OCI-M1 (cell line): Measurements from ENCODE around the gene PIGU.
"Not testable (repeated sequence)": the region's sequence is repeated elsewhere in the genome, so short reads cannot be mapped to it uniquely, and the experiment has no call there.

Experiments used
- DNase-seq: peaks from one replicate; lab custom pipeline; 2025; lab: John Stamatoyannopoulos, UW

PIGU gene

DNA sequence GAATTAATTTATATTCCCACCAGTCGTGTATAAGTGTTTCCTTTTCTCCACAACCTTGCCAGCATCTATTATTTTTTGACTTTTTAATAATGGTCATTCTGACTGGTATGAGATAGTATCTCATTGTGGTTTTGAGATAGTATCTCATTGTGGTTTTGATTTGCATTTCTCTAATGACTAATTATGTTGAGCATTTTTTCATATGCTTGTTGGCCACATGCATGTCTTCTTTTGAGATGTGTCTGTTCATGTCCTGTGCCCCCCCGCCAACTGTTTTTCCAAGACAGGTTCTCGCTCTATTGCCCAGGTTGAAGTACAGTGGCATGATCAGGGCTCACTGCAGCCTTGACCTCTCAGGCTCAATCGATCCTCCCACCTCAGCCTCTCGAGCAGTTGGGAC is 15.1 kb downstream of the PIGU start:
- DNase-seq, result not testable (repeated sequence)

DNA sequence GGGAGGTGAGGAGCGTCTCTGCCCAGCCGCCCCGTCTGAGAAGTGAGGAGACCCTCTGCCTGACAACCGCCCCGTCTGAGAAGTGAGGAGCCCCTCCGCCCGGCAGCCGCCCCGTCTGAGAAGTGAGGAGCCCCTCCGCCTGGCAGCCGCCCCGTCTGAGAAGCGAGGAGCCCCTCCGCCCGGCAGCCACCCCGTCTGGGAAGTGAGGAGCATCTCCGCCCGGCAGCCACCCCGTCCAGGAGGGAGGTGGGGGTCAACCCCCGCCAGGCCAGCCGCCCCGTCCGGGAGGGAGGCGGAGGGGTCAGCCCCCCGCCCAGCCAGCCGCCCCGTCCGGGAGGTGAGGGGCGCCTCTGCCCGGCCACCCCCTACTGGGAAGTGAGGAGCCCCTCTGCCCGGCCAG is 18.2 kb downstream of the PIGU start:
- not testable (repeated sequence) for DNase-seq

DNA sequence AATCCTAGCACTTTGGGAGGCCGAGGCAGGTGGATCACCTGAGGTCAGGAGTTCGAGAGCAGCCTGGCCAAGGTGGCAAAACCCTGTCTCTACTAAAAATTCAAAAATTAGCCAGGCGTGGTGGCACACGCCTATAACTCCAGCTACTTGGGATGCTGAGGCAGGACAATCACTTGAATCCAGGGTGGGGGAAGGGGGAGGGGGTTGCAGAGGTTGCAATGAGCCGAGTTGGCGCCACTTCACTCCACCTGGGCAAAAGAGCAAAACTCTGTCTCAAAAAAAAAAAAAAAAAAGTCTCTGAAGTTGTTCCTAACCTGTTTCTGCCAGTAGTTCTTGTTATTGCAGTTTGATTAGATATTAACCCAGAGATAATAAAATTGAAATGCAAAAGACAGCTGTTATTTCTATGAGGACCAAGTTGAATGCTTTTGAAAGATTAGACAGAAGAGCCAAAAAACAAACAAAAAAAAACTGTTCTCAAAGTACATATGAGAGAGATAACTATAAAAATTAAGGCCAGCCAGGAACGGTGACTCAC is 22.6 kb downstream of the PIGU start:
- no peak for DNase-seq

DNA sequence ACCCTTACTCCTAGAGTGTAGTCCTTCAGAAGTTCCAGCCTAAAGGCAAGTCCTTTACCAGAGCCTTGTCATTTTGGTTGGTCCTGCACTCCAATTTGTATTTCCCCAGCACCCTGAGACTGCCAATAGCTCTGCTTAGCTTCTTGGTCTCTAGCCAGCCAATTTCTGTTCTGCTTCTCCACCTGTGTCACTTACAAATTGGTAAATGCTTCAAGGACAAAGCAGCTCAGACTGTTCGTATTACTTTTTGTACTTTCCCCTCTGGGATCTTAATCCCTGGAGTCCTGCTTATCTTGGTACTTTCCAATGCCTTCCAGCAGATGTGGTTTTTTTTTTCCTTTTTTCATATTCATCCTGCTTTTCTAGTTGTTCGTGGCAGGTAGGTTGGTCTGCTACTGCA is 25.7 kb downstream of the PIGU start:
- no peak for DNase-seq

DNA sequence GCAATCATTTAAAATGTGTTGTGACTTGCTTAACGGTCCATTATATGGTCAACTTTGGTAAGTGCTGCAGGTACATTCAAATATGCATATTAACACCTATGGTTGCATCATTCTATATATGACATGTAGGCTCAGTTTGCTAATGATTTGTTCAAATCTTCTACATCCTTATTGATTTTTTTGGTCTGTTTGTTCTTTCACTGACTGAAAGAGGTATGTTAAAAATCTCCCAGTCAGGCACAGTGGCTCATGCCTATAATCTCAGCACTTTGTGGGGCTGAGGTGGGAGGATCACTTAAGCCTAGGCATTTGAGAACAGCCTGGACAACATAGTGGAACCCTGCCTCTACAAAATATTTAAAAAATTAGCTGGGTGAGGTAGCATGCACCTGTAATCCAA is 29.2 kb downstream of the PIGU start:
- DNase-seq, result no peak

DNA sequence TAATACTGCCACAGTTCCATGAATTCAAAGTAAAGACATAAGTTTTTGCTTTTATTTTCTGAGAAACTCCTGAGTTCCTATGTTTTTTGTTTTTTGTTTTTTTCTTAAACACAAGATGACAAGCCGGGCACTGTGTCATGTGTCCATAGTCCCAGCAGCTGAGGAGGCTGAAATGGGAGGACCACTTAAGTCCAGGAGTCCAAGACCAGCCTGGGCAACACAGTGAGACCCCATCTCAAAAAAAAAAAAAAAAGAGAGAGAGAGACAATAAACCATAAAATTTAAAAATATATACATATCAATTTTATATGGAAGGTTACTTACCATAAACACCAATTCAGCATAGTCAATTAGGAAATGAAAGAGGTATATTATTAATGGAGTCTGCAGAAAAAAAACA is 31.9 kb downstream of the PIGU start:
- no peak for DNase-seq

DNA sequence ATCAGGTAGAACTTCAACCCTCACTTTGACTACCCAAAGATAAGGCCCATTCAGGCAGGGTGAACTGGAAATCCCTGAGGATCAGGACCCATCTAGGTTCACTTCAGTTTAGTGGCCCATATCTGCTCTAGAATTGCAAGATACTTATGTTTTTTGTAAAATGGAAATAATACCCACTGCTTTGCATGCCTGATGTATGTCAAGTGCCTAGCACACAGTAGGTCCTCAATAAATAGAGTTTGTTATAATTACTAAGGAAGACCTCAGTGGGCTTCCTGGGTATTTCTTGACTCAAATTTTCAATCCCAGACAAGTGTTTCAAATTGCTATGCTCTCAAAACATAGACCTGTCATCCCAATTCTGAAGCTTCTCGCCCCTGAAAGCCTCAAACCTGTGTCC is 32.5 kb downstream of the PIGU start:
- DNase-seq, result no peak

DNA sequence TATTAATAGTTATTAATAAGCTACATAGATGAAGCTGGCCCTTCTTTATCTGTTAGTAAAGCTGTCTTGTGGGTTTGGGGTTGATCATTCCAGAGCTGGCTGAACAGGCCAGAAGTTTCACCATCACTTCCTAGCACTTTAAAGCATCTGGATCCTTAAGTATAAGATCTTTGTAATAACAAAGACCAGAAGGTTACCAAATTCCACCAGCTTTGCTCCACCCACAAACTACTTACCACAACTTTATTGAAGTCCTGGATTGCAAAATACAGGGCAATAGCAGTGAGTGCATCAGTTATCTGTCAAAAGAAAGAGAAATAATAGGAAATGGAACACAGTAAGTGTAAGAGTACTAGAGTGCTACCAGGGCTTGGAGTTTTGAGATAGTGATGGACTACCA is 33.0 kb downstream of the PIGU start:
- DNase-seq, result peak; percentile 56

DNA sequence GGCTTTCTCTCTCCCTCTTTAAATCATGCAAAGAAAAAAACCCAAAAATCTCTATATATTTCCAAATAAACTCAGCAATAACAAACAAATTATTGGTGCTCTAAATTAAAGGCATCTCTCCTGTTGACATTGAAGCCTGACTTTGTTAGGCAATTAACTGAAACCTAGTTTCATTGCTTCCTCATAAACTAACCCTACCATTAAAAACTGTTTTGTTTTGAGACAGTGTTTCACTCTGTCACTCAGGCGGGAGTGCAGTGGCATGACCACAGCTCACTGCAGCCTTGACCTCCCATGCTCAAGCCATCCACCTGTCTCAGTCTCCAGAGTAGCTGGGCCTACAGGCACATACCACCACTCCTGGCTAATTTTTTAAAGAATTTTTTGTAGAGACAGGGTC is 34.9 kb downstream of the PIGU start:
- no peak for DNase-seq

DNA sequence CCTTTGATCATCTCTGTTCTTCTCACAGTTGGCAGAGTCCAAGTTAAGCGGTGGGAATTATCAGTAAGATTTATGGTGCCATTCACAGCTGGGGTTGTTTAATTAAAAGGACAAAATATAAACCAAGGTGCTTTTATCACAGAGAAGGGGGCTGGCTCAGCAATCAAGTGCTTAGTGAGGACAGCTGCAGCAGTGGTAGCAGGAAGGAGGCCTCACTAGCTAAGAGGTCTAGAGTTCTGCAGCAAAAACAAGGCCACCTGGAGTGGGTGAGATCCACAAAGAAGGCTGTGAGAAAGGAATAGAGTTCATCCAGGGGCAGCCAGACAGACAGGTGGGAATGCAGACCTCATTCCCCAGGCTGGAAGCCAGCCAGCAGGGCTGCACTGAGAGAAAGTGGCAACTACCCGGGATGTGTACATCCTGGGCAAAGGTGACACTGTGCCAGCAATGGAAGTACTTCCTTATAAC is 37.1 kb downstream of the PIGU start:
- no peak for DNase-seq

DNA sequence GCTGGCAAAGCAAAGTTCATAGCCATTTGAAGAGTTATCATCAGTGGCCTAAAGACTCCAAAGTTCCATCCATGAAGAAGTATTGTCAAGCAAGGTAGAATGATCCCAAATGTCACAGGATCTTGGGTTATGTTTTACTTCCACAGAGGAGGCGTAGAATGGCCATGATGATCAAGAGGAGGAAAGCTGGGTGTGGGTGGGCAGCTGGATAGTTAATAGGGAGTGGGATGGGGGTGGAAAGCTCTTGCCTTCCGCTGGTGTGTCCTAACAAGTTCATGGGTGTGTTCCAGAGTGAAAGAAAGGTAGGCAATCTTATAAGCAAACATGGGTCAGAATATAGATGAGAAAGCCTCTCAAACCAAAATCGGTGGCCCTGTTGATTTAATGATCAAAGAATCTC is 38.4 kb downstream of the PIGU start:
- no peak for DNase-seq

DNA sequence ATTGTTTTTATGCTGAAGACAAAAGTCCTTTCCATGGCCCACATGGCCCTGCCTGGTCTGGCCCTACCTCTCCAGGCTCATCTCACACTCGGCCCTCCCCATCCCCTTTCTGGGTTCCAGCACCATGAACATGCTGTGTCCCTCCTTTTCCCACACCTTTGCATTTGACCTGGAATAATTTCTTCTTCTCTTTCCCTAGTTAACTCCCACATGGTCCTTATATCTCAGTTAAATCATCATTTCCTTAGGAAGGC is 38.9 kb downstream of the PIGU start:
- no peak for DNase-seq

DNA sequence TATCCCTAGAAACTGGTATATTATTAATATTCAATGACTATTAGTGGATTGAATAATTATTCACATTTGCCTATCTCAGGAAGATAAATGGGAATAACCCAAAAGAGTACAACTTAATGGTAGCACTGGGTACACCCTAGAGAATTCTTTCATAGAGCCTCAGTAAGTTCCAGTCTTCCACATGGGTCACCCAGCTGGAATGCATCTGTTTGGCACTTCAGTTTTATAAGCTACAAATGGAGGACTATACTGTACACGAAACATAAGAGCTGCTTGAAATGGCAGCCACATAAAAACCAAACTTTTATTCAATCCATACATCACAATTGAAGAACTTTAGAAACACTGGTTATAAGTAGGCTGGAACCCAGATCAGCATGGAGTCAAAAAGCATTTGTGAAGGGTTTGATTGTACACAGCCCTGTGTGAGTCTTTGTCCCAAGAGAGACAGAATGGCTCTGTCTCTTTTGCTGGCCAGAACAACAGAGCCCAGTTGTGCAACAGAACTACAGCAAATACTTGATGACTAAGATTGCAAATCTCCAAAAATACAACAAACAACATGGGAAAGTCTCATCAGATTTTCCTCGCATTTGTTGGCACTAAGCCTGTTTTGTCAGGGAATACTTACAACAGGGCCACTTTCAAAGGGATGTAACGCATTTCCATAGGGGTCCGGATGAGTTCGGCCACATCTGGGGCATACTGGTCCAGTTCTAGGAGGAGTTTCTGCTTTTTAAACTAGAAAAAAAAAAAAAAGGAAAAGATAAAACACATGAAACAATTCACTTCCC is 39.5 kb downstream of the PIGU start:
- DNase-seq, result no peak

DNA sequence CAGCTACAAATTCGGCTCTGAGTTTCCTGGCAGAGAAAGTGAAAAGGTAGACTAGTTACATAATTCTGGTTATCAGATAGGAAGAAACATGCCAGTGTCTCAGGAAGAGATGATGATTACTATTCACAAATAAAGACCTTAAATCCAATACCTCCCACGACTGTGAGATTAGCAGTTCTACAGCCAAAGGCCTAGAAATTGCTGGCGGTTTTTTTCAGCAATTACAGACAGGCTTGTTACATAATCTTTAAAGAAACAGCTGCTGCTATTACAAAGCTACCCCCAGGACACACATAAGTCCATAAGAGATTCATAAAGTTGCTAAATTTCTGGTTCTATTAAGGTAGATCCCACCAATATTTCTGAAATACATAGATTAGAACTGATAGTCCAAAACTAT is 40.2 kb downstream of the PIGU start:
- no peak for DNase-seq

DNA sequence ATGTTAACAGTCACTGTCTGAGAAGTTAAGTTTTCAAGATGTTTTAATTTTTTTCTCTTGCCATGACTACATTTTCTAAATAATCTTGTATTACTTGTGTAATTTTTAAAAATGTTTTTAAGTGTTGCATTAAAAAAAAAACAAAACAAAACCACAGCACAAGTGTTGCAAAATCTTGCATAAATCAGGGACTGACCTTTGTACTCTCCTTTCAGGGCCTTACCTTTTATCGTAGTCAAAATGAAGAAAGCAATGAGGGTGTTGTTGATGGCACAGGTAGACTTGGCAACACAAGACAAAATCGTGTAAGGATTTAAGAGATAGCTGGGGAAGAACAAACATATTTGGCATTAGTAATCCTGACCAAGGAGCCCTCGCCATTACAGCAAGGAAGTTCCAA is 42.5 kb downstream of the PIGU start:
- no peak for DNase-seq

DNA sequence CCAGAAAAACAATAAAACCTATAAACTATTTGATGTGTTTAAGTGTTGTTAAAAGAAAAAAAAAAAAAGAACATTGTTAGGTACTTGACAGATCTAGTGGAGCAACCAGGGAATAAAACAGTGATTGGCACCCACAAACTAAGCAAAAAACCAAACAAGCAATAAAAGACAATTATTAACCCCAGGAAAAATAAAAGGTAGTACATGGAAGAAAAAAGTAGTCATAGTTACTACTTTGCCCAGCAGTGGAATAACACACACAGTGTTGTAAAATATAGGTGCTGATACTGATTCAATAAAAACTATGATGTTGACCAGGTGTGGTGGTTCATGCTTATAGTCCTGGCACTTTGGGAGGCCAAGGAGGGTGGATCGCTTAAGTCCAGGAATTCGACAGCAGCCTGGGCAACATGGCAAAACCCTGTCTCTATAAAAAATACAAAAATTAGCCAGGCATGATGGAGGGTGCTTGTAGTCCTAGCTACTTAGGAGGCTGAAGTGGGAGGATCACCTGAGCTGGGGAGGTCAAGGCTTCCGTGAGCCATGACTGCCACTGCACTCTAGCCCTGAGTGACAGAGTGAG is 43.9 kb downstream of the PIGU start:
- no peak for DNase-seq

DNA sequence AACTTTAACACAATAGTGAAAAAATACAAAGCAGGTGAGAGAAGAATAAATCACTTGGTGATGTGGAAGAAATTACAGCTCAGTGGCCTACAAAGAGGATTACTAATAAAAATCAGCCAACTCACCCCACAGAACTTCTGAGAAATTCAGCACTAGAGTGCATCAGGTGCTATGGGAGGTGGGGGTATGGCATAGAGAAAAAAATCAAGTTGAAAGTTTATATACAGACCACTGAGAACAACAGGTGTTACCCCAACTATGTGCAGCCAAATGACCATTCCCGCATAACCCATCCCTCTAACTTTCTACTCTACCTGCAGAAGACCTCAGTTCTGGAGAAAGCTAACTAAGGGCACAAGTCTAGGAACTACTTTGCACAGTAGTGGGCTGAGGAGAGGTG is 47.0 kb downstream of the PIGU start:
- no peak for DNase-seq

DNA sequence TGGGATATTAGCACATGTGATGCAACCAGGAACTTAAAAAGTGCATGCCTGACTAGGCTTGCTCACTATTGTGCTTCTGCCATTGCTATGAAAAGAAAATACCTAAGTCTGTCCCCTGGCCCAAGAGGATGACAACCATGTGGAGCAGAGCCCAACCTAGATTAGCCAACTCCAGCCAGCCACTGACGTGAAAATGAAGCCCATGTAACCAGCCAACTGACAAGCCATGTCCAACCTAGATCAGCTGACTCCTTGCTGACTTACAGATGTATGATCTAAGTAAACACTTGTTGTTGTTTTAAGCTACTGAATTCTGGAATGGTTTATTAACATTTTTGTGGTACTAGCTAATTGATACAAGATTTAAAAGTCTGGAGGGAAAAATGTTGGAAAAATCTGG is 47.5 kb downstream of the PIGU start:
- DNase-seq, result no peak

DNA sequence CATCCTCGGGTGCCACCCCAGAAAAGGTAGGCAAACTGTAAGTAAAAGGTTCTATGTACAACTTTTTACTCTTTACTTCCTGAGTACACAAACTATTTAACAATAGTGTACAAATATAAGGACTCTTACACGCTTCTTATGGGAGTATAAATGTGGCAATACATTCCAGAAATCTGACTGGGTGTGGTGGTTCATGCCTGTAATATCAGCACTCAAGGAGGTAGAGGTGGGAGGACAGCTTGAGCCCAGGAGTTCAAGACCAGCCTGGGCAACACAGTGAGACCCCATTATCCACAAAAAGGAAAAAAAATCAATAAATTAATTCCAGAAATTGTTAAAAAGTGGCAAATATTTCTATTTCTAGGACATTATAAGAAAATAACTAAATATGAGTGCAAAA is 48.9 kb downstream of the PIGU start:
- DNase-seq, result no peak

DNA sequence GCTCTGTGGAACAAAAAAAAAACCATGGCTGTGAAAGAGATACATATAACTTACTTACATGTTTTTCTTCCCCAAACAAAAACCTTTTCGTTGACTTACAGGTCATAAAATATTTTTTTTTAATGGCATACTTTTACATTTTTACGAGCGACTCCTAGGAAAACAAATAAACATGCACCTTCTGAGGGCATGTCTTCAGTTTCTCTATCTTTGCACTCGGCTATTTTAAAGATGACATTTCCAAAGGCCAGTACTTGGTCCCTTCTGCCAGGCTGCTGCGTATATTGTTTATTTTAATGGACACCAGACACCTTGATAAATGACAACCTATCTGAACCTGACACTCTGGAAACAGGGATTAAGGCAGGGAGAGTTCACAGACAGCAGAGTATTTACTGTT is 49.4 kb downstream of the PIGU start:
- no peak for DNase-seq

DNA sequence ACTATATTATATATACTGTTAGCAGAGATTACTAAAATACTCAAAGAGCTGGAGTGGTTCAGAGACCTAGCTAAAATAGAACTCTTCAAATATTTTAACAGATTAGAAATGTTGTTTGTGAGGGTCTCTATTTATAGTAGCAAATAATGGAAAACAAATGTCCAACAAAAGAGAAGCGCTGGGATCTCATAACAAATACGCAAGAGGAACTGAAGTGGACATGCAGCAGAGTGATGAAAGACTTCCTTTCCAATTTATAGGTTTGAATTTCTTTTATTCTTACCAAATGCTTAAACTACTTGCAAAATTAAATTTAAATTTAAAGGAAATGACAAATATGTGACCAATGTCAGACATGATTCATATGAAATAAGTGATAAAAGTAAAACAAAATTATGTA is 49.9 kb downstream of the PIGU start:
- no peak for DNase-seq

DNA sequence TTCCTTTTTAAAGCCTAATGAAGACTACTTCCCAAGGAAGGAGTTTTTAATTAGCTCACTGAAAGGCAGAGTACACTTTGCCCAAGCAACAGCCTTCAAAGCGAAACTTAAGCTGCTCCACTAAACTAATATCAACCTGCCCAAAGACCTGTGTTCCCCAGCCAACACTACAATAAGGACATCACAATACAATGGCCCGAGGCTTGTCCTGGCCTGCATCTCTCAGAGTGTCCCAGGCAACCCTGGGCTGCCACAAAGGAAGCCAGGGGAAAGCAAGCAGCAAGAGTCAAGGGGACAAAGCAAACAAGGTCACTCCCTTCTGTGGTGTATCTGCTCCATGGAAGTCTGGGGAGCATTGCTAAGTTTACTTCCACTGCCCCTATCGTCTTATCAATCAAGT is 52.3 kb downstream of the PIGU start:
- no peak for DNase-seq

DNA sequence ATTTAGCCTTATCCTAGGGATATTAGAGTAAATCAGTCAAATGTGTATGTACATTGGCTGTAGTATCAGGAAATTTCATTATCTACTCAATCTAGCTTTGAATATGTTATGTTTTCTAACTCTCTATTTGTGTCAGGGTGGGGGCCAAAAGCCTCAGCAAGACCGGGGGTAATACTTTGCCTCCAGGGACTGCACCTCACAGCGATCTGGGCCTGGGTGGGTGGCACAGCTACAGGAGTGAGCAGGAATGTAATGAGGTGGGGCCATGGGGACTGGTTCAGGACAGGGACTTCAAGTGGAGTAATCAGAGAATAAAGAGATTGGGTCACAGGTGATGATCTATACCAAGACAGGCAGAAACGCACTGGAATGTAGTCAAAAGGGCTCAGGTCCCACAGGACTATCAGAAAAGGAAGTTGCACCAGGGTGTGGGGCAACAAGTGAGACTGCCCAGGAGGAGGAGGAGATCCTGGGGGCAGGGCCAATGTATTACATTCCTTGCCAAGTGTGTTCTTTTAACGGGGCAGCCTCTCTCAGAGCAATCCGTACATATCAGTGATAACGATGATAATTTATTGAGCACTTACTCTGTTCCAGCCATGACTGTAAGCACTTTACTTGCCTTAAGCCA is 54.0 kb downstream of the PIGU start:
- no peak for DNase-seq
